GM19035 (cell line): ENCODE data around the gene LIME1.

Source experiments
- ATAC-seq: cut with Tn5 transposase; IDR thresholded peaks from one replicate; pipeline ENCODE4 v1.9.1; 2021; ENCODE audit not compliant: unreplicated experiment

Gene LIME1, protein sequence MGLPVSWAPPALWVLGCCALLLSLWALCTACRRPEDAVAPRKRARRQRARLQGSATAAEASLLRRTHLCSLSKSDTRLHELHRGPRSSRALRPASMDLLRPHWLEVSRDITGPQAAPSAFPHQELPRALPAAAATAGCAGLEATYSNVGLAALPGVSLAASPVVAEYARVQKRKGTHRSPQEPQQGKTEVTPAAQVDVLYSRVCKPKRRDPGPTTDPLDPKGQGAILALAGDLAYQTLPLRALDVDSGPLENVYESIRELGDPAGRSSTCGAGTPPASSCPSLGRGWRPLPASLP

DNA sequence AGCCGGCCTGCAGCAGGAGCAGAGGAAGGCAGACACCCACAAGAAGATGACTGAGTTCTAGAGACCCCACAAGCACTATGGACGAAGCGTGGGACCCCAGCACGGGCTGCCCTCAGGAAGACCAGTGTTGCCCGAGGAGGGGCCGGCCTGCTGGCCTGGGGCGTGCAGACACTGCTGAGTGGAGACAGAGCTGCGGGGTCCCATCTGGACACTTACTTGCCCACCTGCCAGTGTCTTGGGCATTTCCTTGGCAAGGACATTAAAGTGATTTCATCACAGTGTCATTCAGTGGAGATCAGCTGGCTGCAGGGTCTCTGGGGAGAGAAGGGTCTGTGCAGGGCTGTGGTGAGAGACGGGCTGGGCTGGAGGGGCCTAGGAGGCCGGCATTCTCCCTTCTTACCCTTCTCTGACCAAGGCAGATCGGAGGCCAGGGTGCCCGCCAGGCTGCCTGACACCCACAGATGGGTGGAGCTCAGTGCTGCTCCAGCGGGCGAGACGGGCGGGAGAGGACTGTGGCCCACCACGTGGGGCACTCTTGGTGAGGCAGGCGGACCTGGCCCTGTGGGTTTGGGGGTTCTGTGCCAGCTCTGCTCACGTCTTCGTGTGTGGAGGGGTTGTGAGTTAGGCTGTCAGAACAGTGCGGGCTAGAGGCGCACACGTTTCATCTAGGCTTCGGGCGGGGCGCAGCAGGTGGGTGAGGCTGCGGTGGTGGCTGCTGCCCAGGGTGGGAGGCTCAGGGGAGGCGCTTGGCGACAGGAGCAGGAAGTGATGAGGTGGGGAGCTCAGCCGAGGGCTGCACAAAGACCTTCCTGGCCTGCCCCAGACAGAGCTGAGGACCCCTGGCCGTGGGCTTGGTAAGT, at the start of gene LIME1:
Gene LIME1, plus strand, starts transcription at position 806 of the 860 bp plus-strand sequence. CDS start 886 bp downstream, outside the sequence.
- ATAC-seq, result no peak

DNA sequence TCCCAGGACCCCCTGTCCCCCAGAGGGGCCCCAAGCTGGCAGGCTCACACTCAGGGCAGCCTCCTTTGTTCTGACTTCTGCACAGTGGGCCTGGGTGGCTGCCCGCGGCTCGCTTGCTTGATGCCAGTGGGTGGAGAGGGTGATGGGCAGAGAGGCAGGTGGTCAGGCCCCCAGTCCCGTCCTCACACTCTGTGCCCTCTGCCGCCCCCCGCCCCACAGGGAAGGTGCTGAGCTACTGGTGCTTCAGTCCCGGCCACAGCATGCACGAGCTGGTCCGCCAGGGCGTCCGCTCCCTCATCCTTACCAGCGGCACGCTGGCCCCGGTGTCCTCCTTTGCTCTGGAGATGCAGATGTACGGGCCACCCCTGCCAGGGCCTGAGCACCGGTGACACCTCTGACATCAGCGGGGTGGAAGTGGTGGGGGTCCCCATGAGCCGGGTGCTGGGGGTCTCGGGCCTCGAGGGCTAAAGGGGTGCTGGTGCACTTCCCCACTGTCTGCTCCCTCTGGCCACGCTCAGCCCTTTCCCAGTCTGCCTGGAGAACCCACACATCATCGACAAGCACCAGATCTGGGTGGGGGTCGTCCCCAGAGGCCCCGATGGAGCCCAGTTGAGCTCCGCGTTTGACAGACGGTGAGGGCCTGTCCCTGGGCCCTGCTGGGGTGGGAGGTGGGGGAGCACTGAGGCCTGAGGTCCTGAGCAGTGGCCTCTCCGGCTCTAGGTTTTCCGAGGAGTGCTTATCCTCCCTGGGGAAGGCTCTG, 48.9 kb upstream of the LIME1 start:
- no peak for ATAC-seq

DNA sequence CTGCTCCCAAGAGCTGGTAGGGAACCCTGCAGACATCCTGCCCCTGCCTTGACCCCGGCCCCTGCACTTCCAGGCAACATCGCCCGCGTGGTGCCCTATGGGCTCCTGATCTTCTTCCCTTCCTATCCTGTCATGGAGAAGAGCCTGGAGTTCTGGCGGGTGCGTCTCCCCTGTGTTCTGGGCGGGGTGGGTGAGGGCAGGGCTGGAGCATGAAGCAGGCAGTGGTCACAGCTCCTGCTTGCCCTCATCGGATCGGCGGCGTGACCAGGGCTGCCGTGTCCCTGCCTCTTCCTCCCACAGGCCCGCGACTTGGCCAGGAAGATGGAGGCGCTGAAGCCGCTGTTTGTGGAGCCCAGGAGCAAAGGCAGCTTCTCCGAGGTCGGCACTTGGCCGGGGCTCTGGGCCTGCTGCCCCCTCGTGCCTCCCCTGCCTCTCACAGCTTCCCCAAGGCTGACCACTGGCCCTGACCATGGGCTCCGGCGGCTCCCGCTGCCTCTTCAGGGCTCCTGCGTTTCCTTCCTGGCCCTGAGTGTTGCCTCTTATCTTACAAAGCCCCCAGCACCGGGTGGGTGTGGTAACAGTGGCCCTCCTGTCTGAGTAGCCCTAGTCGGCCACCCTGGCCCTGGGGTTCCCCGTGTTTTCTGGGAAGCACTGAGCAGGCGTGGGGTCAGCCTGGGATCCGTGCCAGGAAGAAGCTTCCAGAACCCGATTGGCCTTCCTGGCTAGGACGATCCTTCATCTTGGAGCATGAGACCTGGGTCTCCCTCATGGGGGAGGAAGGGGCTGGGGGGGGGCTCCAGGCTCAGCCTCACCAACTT, 48.0 kb upstream of the LIME1 start:
- ATAC-seq, result no peak

DNA sequence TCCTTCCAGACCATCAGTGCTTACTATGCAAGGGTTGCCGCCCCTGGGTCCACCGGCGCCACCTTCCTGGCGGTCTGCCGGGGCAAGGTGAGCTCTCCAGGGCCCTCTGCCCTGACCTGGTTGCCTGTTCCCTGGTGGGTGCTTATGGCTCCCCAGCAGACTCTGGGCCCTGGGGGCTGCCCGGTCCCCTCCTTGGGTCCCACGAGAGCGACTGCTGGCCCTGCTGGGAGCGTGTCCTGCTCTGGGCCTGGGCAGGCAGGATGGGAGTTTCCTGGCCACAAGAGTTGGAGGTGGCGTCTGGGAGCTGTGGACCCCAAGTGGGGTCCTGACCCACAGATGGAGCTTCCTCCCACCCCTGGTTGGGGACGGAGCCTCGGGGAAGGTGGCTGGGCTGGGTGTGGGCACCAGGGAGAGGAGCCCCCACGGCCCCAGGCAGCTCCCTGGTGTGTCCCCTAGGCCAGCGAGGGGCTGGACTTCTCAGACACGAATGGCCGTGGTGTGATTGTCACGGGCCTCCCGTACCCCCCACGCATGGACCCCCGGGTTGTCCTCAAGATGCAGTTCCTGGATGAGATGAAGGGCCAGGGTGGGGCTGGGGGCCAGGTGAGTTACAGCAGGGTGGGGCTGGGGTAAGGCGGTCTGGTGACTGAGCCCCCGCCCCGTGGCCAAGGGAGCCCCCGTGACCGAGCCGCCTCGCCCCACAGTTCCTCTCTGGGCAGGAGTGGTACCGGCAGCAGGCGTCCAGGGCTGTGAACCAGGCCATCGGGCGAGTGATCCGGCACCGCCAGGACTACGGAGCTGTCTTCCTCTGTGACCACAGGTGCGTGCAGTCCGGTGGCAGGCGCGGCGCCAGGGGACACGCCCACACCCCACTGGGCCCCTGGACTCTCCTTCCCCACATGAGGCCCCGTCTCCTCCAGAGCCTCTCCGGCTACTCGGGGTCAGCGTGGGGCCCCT, 47.1 kb upstream of the LIME1 start:
- no peak for ATAC-seq

DNA sequence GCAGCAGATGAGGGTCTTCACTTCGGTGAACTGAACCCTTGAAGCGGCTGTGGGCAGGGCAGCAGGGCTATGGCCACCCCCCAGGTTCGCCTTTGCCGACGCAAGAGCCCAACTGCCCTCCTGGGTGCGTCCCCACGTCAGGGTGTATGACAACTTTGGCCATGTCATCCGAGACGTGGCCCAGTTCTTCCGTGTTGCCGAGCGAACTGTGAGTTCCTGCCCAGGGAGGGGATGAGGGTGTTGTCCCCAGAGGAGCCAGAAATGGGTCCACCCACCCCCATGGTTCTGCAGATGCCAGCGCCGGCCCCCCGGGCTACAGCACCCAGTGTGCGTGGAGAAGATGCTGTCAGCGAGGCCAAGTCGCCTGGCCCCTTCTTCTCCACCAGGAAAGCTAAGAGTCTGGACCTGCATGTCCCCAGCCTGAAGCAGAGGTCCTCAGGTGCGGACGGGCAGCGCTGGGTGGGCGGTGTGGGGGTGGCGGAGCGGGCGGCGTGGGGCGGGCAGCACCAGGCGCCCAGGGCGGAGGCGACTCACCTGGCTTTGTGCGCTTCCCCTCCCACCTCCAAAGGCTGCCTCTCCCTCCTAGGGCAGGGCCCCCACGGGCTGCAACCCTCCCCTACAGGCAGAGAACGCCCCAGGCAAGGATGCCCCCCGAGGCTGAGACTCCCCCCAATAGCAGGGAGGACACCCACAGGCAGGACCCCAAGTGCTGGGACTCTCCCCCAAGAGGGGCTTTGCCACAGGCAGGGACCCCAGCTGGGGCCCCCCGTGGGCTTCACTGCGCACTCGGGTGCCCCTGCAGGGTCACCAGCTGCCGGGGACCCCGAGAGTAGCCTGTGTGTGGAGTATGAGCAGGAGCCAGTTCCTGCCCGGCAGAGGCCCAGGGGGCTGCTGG, 46.2 kb upstream of the LIME1 start:
- ATAC-seq, result no peak

DNA sequence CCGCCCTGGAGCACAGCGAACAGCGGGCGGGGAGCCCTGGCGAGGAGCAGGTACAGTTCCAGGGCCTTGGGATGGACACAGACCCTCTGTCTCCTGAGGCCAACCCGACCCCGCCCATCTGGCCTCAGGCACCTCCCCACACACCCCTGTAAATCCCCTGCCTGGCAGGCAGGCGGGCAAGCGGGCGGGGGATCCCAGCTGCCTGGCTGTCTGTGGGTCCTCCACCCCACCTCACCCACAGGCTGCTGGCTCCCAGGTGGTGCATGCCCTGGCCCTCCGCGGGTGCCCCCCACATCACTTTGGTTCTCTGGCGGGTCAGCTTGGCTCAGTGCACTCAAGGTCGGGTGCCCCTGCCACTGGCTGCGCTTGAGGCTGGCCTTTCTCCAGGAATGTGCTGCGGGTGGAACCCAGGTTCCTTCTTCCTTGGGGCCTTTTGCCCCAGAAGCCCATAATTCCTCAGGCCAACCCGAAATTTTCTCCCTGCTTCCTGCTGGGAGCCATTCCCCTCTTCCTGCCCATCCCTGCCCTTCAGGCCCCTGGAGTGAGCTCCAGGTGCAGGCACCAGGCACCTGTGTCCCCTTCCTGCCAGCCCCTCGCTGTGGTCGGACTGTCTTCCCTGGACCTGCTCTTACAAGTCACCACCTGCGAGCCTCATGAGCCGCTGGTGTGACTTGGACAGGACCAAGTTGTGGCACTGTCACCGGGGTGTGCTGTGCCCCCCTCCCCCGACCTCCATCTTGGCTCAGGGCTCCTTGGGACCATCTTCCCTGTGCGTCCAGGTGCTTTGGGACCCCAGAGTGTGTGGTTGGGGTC, 45.4 kb upstream of the LIME1 start:
- no peak for ATAC-seq

DNA sequence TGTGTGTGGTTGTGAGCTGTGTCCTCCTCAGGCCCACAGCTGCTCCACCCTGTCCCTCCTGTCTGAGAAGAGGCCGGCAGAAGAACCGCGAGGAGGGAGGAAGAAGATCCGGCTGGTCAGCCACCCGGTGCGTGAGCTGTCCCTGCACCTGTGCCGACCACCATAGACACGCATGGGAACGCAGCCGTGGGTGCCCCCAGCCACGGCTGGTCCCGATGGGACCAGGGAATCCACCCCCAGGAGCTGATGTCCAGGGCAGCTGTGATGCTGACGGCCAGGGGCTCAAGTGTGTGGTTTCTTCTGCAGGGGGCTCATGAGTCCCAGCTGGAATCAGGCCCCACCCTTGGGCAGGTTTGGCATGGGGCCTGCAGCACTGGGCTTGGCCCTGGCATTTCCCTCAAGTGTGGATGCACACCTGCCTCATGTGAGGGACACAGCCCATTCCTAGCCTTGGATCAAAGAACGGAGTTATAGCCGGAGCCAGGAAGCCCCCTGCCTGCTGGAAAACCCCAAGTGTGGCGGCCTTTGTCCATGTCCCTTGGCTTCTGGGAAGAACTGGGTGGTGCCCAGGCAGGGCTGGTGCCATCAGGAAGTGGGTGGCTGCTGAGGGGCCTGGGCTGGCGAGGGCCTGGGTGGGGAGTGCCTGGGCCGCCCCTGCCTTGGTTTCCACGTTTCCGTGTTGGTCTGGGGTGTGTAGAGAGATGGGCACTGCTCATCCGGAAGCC, 44.6 kb upstream of the LIME1 start:
- no peak for ATAC-seq

DNA sequence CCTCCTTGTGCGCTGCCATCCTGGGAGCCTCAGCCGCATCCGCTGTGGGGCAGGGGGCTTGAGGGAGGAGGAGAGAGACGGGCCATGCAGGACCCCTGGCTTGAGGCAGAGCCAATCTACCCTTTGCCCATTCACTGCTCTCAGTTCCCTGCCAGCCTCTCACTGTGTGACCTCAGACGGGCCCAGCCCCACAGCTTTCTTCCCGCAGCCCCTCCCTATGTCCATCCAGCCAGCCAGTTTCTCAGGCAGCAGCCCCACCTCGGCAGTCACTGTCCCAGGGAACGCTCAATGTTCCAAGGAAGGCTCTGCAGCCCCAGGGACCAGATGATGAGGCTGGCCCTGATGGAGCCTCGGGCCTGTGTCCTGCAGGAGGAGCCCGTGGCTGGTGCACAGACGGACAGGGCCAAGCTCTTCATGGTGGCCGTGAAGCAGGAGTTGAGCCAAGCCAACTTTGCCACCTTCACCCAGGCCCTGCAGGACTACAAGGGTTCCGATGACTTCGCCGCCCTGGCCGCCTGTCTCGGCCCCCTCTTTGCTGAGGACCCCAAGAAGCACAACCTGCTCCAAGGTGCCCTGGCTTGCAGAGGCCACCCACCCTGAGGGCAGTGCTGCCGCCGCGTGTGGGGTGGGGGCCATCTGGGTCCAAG, 43.9 kb upstream of the LIME1 start:
- no peak for ATAC-seq

DNA sequence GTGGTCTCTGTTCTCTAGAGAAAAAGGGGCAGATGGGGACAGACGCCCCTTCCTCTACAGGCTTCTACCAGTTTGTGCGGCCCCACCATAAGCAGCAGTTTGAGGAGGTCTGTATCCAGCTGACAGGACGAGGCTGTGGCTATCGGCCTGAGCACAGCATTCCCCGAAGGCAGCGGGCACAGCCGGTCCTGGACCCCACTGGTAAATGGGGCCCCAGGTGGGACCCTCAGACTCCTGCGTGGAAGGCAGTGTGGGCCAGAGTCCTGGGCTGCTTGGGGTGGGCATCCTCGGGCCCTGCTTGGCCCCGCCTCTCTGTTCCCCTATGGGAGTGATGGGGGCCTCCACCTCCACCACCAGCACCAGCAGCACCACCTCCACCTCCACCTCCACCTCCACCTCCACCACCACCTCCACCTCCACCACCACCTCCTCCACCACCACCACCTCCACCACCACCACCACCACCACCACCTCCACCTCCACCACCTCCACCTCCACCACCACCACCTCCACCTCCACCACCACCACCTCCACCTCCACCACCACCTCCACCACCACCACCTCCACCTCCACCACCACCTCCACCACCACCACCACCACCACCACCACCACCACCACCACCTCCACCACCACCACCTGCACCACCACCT, 43.3 kb upstream of the LIME1 start:
- ATAC-seq, result no peak

DNA sequence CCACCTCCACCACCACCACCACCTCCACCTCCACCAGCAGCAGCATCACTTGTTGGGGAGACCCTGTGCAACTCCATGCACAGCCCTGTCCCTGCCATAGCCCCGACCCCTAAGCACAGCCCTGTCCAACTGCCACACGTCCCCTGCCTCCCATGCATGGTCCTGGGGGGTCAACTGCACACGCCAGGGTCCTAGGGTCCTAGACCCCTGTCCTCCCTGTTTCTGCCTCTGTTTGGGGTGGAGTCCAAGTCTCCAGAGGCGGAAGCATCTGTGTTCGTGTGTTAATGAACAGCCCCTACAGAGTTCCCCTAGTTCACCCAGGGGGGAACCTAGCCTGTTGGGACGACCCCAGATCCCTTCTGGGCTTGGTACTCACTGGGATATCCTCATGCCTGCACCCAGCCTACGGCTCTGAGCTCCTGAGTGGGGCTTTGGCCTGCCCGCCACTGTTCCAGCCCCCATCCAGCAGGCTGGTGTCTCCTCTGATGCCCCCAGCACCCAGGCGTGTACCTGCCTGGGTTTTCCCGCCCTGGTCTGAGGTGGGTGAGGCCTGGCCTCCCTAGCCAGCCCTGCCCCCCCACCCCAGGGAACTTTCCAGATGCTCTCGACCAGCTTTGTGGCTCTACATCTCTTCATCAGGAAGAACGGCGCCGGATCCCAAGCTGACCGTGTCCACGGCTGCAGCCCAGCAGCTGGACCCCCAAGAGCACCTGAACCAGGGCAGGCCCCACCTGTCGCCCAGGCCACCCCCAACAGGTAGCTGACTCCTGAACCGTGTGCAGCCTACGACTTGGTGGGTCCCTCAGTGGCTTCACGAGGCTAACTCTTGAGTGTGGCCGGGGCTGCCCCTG, 42.5 kb upstream of the LIME1 start:
- no peak for ATAC-seq

DNA sequence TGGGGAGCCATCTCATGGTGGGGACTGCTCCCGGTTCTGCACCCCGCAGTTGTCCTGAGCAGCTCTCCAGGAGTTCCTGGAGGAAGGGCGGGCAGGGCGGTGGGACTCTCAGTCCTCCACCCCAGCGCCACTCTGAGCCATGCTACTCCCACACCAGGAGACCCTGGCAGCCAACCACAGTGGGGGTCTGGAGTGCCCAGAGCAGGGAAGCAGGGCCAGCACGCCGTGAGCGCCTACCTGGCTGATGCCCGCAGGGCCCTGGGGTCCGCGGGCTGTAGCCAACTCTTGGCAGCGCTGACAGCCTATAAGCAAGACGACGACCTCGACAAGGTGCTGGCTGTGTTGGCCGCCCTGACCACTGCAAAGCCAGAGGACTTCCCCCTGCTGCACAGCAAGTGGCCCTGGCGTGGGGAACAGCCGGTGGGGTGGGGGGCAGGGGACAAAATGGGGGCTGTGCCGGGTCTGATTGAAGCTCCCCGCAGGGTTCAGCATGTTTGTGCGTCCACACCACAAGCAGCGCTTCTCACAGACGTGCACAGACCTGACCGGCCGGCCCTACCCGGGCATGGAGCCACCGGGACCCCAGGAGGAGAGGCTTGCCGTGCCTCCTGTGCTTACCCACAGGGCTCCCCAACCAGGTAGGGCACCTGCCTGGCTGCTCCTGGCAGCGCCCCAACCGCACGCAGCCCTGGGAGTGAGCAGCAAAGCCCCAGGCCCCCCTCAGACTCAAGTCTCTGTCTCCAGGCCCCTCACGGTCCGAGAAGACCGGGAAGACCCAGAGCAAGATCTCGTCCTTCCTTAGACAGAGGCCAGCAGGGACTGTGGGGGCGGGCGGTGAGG, 41.7 kb upstream of the LIME1 start:
- ATAC-seq, result no peak

DNA sequence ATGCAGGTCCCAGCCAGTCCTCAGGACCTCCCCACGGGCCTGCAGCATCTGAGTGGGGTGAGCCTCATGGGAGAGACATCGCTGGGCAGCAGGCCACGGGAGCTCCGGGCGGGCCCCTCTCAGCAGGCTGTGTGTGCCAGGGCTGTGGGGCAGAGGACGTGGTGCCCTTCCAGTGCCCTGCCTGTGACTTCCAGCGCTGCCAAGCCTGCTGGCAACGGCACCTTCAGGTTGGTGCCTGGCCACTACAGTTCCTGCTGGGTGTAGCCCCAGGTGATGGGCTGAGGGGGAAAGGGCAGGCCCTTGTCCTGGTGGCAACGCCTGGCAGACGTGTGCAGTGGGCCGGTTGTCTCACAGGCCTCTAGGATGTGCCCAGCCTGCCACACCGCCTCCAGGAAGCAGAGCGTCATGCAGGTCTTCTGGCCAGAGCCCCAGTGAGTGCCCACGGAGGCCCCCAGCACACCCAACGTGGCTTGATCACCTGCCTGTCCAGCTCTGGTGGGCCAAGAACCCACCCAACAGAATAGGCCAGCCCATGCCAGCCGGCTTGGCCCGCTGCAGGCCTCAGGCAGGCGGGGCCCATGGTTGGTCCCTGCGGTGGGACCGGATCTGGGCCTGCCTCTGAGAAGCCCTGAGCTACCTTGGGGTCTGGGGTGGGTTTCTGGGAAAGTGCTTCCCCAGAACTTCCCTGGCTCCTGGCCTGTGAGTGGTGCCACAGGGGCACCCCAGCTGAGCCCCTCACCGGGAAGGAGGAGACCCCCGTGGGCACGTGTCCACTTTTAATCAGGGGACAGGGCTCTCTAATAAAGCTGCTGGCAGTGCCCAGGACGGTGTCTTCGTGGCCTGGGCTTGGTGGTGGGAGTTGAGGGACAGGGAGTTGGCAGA, 40.8 kb upstream of the LIME1 start:
- ATAC-seq, result no peak

DNA sequence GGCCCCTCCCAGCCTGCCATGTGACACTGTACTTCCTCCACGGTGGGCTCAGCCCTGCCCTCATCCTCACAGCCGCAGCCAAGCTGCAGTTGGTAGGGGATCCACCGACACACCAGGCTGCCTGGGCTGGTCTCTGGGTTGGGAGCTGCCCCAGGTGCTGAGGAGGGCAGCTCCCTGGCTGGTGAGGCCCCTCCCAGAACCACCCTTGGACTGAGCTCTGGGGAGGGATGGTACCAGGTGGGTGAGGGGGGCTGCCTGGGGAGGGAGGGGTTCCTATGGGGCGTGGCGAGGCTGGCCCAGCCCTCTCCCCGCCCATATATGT, 40.2 kb upstream of the LIME1 start:
- no peak for ATAC-seq
